Measurements from ENCODE around the gene TTC34.
"Not testable (repeated sequence)": the region's sequence is repeated elsewhere in the genome, so short reads cannot be mapped to it uniquely, and the experiment has no call there.

TTC34 gene

DNA sequence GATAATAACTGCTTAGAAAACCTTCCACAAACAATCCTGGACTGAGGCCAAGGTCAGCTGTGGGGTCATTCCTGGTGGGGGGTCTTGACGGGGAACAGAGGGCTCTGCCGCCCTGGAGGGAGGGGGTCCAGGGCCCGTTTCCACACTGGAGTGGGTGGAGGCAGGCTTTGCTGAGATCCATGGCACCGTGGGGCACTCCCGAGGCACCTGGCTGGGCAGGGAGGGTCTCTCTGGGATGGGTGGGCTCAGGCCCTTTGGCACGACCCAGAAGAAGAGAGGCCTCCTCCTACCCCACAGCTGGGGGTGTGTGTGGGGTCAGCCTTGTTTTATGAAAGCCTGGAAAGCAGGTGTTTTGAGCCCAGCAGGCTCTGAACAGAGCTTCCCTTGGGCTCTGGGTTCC, 173.7 kb downstream of the TTC34 start:
- TF ChIP-seq, protein P1, sequence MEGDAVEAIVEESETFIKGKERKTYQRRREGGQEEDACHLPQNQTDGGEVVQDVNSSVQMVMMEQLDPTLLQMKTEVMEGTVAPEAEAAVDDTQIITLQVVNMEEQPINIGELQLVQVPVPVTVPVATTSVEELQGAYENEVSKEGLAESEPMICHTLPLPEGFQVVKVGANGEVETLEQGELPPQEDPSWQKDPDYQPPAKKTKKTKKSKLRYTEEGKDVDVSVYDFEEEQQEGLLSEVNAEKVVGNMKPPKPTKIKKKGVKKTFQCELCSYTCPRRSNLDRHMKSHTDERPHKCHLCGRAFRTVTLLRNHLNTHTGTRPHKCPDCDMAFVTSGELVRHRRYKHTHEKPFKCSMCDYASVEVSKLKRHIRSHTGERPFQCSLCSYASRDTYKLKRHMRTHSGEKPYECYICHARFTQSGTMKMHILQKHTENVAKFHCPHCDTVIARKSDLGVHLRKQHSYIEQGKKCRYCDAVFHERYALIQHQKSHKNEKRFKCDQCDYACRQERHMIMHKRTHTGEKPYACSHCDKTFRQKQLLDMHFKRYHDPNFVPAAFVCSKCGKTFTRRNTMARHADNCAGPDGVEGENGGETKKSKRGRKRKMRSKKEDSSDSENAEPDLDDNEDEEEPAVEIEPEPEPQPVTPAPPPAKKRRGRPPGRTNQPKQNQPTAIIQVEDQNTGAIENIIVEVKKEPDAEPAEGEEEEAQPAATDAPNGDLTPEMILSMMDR (IDR thresholded peaks at IDR 0.05; ENCODE audit: low read depth, low read length) = no peak
- DNase-seq (ENCODE audit: low read depth in 2 of 2) = no peak

DNA sequence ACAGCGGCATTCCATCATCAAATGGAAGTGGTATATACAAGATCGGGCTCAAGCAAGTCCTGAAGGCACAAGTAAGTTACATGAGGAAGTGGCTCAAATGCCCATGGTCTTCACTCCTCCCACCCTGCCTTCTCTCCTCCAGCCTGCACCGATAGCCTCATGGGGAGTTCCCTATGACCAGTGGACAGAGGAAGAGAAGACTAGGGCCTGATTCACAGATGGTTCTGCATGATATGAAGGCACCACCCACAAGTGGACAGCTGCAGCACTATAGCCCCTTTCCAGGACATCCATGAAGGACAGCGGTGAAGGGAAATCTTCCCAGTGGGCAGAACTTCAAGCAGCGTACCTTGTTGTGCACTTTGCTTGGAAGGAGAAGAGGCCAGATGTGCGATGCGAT, 175.7 kb downstream of the TTC34 start:
- not testable (repeated sequence) for DNase-seq (ENCODE audit: low read depth in 2 of 2); H3K4me3 ChIP-seq (replicated peaks in 1 of 2; ENCODE audit: low read depth in 2 of 2, low read length in 2 of 2)

More for the DNA sequence above, 173.7 kb downstream of the TTC34 start:
- H3K4me3 ChIP-seq (replicated peaks in 1 of 2; ENCODE audit: low read depth in 2 of 2, low read length in 2 of 2) = no peak overlapping the region

DNA sequence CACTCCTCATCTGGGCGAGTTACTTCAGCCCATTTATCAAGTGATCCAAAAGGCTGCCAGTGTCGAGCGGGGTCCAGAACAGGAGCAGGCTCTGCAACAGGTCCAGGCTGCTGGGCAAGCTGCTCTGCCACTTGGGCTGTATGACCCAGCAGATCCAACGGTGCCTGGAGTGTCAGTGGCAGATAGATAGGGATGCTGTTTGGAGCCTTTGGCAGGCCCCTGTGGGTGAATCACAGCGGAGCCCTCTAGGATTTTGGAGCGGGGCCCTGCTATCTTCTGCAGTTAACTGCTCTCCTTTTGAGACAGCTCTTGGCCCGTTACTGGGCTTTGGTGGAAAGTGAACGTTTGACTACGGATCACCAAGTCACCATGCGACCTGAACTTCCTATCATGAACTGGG, 176.2 kb downstream of the TTC34 start:
- H3K4me3 ChIP-seq (replicated peaks in 1 of 2; ENCODE audit: low read depth in 2 of 2, low read length in 2 of 2) = no peak overlapping the region
- DNase-seq (ENCODE audit: low read depth in 2 of 2) = no peak
- TF ChIP-seq, protein P1 (IDR thresholded peaks at IDR 0.05; ENCODE audit: low read depth, low read length) = no peak

DNA sequence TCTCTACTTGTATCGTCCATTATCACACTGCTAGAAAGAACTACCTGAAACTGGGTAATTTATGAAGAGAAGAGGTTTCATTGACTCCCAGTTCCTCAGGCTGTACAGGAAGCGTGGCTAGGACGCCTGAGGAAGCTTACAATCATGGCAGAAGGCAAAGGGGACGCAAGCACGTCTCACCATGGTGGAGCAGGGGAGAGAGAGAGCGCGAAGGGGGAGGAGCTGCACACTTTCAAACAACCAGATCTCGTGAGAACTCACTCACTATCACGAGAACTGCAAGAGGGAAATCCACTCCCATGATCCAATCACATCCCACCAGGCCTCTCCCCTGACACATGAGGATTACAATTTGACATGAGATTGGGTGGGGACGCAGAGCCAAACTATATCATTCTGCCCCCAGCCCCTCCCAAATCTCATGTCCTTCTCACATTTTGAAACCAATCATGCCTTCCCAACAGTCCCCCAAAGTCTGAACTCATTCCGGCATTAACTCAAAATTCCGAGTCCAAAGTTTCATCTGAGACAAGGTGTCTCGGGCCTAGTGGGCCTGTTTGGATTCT, 176.7 kb downstream of the TTC34 start:
- TF ChIP-seq, protein P1 (IDR thresholded peaks at IDR 0.05; ENCODE audit: low read depth, low read length) = no peak
- DNase-seq (ENCODE audit: low read depth in 2 of 2) = no peak
- H3K4me3 ChIP-seq (replicated peaks in 1 of 2; ENCODE audit: low read depth in 2 of 2, low read length in 2 of 2) = no peak overlapping the region

DNA sequence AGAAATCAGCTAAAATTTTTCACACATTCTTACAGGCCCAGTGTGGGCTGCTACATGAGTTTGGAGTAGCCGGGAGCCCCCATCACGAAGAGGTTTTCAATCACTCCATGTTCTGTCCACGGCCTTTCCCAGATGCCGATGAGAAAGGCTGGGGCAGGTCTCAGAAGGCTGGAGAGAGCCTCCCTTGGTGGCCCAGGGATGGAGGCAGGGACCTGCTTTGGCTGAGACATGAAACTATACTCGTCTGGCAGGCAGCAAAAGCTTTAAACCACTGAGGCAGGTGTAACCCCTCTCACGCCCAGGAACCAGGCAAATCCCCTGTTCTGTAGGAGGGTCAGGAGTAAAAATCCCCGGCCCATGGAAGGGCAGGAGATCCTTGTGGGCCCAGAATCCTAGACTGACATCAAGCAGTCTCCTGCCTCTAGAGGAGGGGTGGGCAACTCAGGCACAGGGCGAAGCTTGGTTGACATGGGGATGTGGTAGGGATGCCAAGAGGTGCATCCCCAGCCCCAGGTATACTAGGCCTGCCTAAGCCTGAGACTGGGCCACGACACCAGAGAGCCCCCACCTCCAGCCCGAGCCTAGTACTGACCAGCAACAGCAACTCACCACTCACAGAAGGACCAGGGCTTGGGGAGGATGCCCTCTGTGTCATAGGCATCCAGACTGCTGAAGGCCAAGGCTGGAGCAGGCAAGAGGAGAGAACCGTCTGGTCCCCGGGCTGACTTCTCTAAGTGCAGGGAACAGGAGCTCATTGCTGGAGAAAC, 177.7 kb downstream of the TTC34 start:
- DNase-seq (ENCODE audit: low read depth in 2 of 2) = no peak
- H3K4me3 ChIP-seq (replicated peaks in 1 of 2; ENCODE audit: low read depth in 2 of 2, low read length in 2 of 2) = no peak overlapping the region
- TF ChIP-seq, protein P1 (IDR thresholded peaks at IDR 0.05; ENCODE audit: low read depth, low read length) = no peak

DNA sequence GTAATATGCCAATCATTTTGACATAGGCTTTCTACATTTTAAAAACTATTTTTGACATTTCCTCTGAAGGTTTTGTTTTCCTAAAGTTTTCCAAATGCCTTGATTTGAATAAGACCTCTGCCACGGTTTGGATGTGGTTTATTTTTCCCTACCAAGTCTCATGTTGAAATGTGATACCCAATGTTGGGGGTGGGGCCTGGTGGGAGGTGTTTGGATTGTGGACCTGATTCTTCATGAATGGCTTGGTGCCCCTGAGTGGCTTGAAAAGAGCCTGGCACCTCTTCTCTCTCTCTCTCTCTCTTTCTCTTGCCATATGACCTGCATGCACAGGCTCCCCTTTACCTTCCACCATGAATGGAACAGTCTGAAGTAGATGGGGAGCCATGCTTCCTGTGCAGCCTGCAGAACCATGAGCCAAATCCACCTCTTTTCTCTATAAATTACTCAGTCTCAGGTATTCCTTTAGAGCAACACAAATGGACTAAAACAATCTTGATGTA, 183.5 kb downstream of the TTC34 start:
- H3K4me3 ChIP-seq (replicated peaks in 1 of 2; ENCODE audit: low read depth in 2 of 2, low read length in 2 of 2) = no peak overlapping the region
- TF ChIP-seq, protein P1 (IDR thresholded peaks at IDR 0.05; ENCODE audit: low read depth, low read length) = no peak
- DNase-seq (ENCODE audit: low read depth in 2 of 2) = no peak

DNA sequence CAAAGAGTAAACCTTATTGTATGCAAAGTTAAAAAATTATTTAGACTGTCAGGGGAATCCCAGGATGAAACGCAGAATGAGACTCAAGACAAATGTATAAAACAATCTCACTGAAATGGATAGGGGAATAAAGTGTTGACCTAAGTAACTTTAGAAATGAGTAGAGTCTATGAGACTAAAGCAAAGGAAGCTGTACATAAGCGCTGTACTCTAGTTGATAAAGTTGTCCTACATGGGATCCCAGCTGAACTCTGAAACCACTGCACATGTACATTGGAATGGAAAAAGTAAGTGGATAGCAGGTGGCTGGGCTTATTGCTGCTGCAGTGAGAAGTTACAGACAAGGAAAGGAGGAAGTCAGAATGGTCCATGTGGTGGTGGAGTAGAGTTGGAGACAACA, 187.3 kb downstream of the TTC34 start:
- H3K4me3 ChIP-seq (replicated peaks in 1 of 2; ENCODE audit: low read depth in 2 of 2, low read length in 2 of 2) = no peak overlapping the region
- DNase-seq (ENCODE audit: low read depth in 2 of 2) = no peak
- TF ChIP-seq, protein P1 (IDR thresholded peaks at IDR 0.05; ENCODE audit: low read depth, low read length) = no peak
